H1 (cell line): ENCODE measurements around the gene SNAPIN. TPM values are rescaled to one million over a fixed set of nuclear protein-coding genes. Genes with fewer than 3 reads are reported as not detected.
A peak's percentile ranks its signal among the peaks of the same experiment; 100 is the strongest.

Experiments used
- BACH1 ChIP-seq: IDR thresholded peaks from 2 replicates; pipeline ENCODE4 v1.6.1; 2012; ENCODE audit warnings: low read length, improper control_type of control experiment
- CREB1 ChIP-seq: IDR thresholded peaks from 2 replicates; pipeline ENCODE4 v1.6.1; 2012; ENCODE audit warnings: inconsistent platforms
- CTBP2 ChIP-seq: IDR thresholded peaks from 2 replicates; pipeline ENCODE4 v1.7.0; 2011; ENCODE audit warnings: borderline replicate concordance, mild to moderate bottlenecking, moderate library complexity, mixed read lengths, low read length; ENCODE audit not compliant: insufficient read depth, insufficient read length
- MAX ChIP-seq: IDR thresholded peaks from 2 replicates; pipeline ENCODE4 v1.6.1; 2012; ENCODE audit warnings: inconsistent platforms
- RAD21 ChIP-seq, 2 experiments: IDR thresholded peaks in 1 of 2; conservative IDR thresholded peaks in 1 of 2; 2 replicates each; pipeline ENCODE4 v1.6.1; 2011; ENCODE audit warnings: low read depth in 2 of 2, low read length in 2 of 2, improper control_type of control experiment in 1 of 2, inconsistent platforms in 1 of 2, mild to moderate bottlenecking in 1 of 2, moderate library complexity in 1 of 2
- SAP30 ChIP-seq: fragments of 300-600 bp; sonication (generic); IDR thresholded peaks from 2 replicates; pipeline ENCODE4 v1.7.1; 2012; ENCODE audit warnings: low read length, moderate library complexity, mild to moderate bottlenecking, inconsistent platforms; ENCODE audit not compliant: insufficient read depth, insufficient replicate concordance
- SIN3A ChIP-seq, 2 experiments: IDR thresholded peaks in 1 of 2; conservative IDR thresholded peaks in 1 of 2; 2 replicates each; pipeline ENCODE4 v1.6.1; 2011 to 2012; ENCODE audit warnings: low read length in 2 of 2, improper control_type of control experiment in 1 of 2, low read depth in 1 of 2, mild to moderate bottlenecking in 1 of 2
- YY1 ChIP-seq: IDR thresholded peaks from 2 replicates; pipeline ENCODE4 v1.6.1; 2011; ENCODE audit warnings: low read depth, mild to moderate bottlenecking, low read length
- polyA plus RNA-seq, 7 experiments: library from polyadenylated mRNA; depleted of rRNA in 3 of 7; stranded (reverse) in 5 of 7; unstranded in 2 of 7; fragments of >200 nt in 5 of 7; fragments of 200-250 nt in 2 of 7; gene quantifications; 1 replicate in 5 of 7; 2 replicates in 1 of 7; 4 replicates in 1 of 7; pipeline versions ENCODE4 v1.2.1 to v1.2.3, GENCODE V29; 2011 to 2013; ENCODE audit warnings: missing spikeins in 2 of 7, mixed read lengths in 2 of 7
- total RNA-seq: library from RNA; stranded (reverse); fragmentation: NEBNext Ultra II Directional; extraction: Animal tissue kit (Norgen Biotek cat#: 25700); gene quantifications from 2 replicates; pipeline ENCODE4 v1.2.1, GENCODE V29; 2021

Gene SNAPIN
- total and polyA plus RNA-seq, 2 of the 8 experiments (the other 6 are each of a cell fraction or from before 2014, with no cell fraction given): 25.7 to 31.1 TPM

GRCh38 chr1:153677718-153678518, 19.4 kb downstream of the SNAPIN start (continued):
- TF ChIP-seq CREB1: peak; percentile 68
- TF ChIP-seq MAX: peak; percentile 37; the same call in 1 of the 2 replicates
- no peak for TF ChIP-seq SAP30
- no peak for TF ChIP-seq YY1
- TF ChIP-seq CTBP2: no peak
- TF ChIP-seq SIN3A (conservative IDR thresholded peaks at IDR 0.05 in 1 of 2, IDR thresholded peaks at IDR 0.05 in 1 of 2; ENCODE audit: low read depth in 1 of 2, low read length in 2 of 2): peak; percentile 88 to 94; a peak in 3 of 4 replicates
- TF ChIP-seq RAD21 (IDR thresholded peaks at IDR 0.05 in 1 of 2, conservative IDR thresholded peaks at IDR 0.05 in 1 of 2; ENCODE audit: low read depth in 2 of 2, low read length in 2 of 2): peak; percentile 94 to 95
- peak; percentile 79 for TF ChIP-seq BACH1
- TF ChIP-seq, all 59 proteins: peak for 8
